C4-2B (cell line): Measurements from ENCODE around the gene DES.

Source experiments
- ZFX ChIP-seq: fragments of 450-650 bp; IDR thresholded peaks from 2 replicates; pipeline ENCODE4 v1.6.1; 2017
- TF ChIP-seq, protein P1 (sequence below): fragments of 450-650 bp; conservative IDR thresholded peaks from 2 replicates; pipeline ENCODE4 v1.5.1; 2017; ENCODE audit warnings: mild to moderate bottlenecking

DNA sequence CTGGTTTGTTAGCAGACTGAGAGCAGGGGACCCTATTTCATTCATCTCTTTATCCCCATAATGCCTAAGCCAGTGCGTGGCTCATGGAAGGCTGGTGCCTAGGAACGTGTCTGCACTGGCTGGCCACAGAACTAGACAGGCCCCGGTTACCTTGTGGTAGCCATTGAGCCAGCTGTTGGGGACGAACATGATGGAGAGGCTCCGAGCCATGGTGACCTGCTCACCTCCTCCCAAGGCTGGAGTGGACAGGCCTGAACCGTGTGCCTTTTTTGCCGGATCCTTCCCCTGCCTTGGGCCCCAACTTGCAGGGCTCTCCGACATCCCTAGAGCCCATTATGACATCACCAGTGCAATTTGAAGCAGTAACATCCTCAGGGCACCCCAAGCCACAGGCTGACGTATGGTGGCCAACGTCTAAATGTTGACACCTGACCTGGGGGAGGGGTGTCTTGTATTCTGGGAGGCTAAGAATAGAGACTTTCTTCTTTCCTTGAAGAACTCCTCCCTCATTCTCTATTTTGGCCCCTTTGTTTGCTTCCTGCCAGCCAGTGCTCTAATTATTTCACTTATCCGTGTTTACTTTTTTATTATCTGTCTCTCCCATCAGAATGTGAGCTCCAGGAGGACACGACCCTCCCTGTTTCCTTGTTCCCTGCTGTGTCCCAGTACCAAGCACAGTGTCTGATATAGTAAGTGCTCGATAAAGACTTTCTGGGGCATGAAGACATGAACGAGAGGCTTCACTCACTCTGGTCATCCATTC, 18.3 kb upstream of the DES start:
- TF ChIP-seq, protein P1, sequence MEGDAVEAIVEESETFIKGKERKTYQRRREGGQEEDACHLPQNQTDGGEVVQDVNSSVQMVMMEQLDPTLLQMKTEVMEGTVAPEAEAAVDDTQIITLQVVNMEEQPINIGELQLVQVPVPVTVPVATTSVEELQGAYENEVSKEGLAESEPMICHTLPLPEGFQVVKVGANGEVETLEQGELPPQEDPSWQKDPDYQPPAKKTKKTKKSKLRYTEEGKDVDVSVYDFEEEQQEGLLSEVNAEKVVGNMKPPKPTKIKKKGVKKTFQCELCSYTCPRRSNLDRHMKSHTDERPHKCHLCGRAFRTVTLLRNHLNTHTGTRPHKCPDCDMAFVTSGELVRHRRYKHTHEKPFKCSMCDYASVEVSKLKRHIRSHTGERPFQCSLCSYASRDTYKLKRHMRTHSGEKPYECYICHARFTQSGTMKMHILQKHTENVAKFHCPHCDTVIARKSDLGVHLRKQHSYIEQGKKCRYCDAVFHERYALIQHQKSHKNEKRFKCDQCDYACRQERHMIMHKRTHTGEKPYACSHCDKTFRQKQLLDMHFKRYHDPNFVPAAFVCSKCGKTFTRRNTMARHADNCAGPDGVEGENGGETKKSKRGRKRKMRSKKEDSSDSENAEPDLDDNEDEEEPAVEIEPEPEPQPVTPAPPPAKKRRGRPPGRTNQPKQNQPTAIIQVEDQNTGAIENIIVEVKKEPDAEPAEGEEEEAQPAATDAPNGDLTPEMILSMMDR = no peak
- TF ChIP-seq ZFX = no peak
